Motor neuron (in vitro differentiated cells): ENCODE data around the gene AUTS2. TPM values are rescaled to one million over a fixed set of nuclear protein-coding genes. Genes with fewer than 3 reads are reported as not detected.

Source experiments
- ATAC-seq, 8 experiments: fragments of 200-7000 bp; cut with Tn5 transposase; replicated peaks in 6 of 8; 2 replicates each; pipeline ENCODE4 v1.8.0; 2021; ENCODE audit warnings: mild to moderate bottlenecking in 8 of 8, moderate library complexity in 8 of 8
- H3K27ac ChIP-seq, 2 donors: fragments of 250-450 bp; sonication (Bioruptor Pico); 2 replicates each; pipeline ENCODE4 v1.9.0; 2021; ENCODE audit warnings: antibody characterized with exemption in 2 of 2, mild to moderate bottlenecking in 2 of 2, moderate library complexity in 1 of 2
- H3K4me1 ChIP-seq, 2 donors: fragments of 250-450 bp; sonication (Bioruptor Pico); replicated peaks in 1 of 2; 2 replicates each; pipeline ENCODE4 v1.6.1; 2021; ENCODE audit warnings: antibody characterized with exemption in 2 of 2, mild to moderate bottlenecking in 2 of 2, moderate library complexity in 1 of 2
- H3K4me3 ChIP-seq, 5 donors: fragments of 250-450 bp; sonication (Bioruptor Pico); 2 replicates each; pipeline ENCODE4 v1.9.0; 2021; ENCODE audit warnings: antibody characterized with exemption in 5 of 5, mild to moderate bottlenecking in 5 of 5, moderate library complexity in 4 of 5
- WGBS, 10 experiments: fragments of 450-650 bp; shearing (Covaris generic); methylation state at CpG; one replicate each; pipeline ENCODE4 v1.0.0; 2022; 5-methylcytosine and 5-hydroxymethylcytosine counted together
- in situ Hi-C, 9 experiments: fragments of 400-800 bp; cut with MboI; loops; one replicate each; pipeline ENCODE4 v1.15.0; 2021; ENCODE audit warnings: low sequenced_read_pairs in 9 of 9, low pct_unique_long_range_greater_than_20kb in 2 of 9; ENCODE audit not compliant: unreplicated experiment in 9 of 9
- total RNA-seq, 8 experiments: library from RNA; unstranded; fragments of 300-600 nt; gene quantifications; 2 replicates each; pipeline versions ENCODE4 v1.2.3 to v1.2.4, GENCODE V29; 2022

The AUTS2 gene
- total RNA-seq, 8 experiments from 2014 or later: 0.49 to 68.6 (median 32.2) TPM

- H3K27ac ChIP-seq: no peak overlapping the region
- 61 to 100% (median 100%) methylated on average over 1 to 2 of the region's 2 CpGs; no CpG with 5 or more reads in 3 of the 10 experiments for WGBS, 10 experiments
- H3K4me3 ChIP-seq: no peak overlapping the region
- H3K4me1 ChIP-seq: peaks cover 8 to 10% of the 10 kb centered on the region in 2 donors
- no peak for ATAC-seq
- in situ Hi-C loops: no loop called here
Measured at GRCh38 chr7:70544016-70544415, 945.7 kb downstream of the AUTS2 start.

DNA sequence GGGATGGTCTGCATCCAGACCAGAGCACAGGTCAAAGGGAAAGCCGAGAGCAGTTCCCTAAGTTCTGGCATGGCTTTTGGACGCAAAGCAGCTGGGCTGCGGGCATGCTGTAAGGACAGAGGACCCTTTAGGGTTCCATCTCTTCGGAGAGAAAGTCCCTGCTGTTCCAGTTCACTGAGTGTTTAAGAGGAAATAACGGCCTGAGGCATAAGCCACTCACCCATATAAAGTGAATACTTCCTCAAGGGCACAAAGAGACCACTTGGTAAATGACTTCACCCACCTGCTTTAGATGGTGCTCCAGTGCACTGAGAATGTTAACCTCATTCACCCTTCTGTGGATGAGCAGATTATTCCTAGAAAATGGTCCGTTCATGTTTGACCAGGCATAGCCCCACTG is 946.9 kb downstream of the AUTS2 start:
- H3K4me3 ChIP-seq: no peak overlapping the region
- ATAC-seq: no peak
- 18 to 100% (median 87%) methylated on average over 1 to 6 of the region's 6 CpGs; no CpG with 5 or more reads in 2 of the 10 experiments for WGBS, 10 experiments
- H3K27ac ChIP-seq: no peak overlapping the region
- in situ Hi-C loops: no loop called here
- peaks cover 8 to 10% of the 10 kb centered on the region in 2 donors for H3K4me1 ChIP-seq

DNA sequence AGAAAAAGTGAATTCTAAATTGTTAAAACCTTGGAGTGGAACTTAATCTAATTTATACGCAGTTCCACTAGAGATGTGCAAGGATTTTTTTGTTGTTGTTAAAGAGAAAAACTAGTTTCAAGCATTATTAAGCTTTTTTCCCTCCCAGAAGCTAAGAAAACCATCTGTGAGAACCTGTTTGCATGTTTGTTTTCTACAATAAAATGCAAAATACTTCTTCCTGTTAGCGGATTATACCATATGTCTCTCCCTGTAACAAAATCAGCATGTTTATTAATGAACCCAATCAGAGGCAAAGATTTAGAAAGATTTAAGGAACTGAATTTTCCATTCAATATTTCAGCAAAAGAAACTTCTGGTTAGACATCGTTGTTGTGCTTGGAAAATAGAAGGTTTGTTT is 953.9 kb downstream of the AUTS2 start:
- H3K4me3 ChIP-seq: no peak overlapping the region
- WGBS, 10 experiments: 35 to 95% (median 76%) methylated on average over 1 to 3 of the region's 3 CpGs; no CpG with 5 or more reads in 2 of the 10 experiments
- peaks cover 0 to 1% of the 10 kb centered on the region in 2 donors for H3K4me1 ChIP-seq
- H3K27ac ChIP-seq: no peak overlapping the region
- ATAC-seq: no peak
- in situ Hi-C loops: no loop called here

DNA sequence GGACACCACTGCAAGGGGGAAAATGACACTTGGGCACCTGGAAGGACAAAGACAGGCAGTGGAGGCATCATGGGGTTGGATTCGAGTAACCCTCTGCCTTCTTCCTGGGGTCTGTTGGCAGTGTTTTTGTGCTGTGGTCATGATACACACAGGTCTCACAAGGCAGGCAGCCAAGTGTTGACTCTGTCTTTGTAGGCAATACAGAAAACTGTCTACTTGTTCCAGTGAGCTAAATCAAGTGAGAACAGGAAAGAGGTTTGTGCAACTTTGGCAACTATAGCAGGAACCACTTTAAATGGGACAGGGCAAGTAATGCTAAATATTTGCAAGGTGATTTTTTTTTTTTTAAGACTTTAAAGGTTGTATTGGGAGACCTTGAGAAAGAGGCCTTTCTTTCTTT is 955.1 kb downstream of the AUTS2 start:
- in situ Hi-C loops: no loop called here
- H3K4me1 ChIP-seq: peaks cover 0 to 9% of the 10 kb centered on the region in 2 donors
- WGBS, 10 experiments: 40 to 100% (median 87%) methylated on average over 1 of the region's 1 CpG; no CpG with 5 or more reads in 4 of the 10 experiments
- no peak overlapping the region for H3K27ac ChIP-seq
- no peak overlapping the region for H3K4me3 ChIP-seq
- ATAC-seq: peak in 2 of 8 experiments; percentile 28 to 77

- no peak overlapping the region for H3K4me3 ChIP-seq
- no peak for ATAC-seq
- in situ Hi-C loops: no loop called here
- 17 to 100% (median 86%) methylated on average over 1 of the region's 1 CpG; no CpG with 5 or more reads in 6 of the 10 experiments for WGBS, 10 experiments
- H3K27ac ChIP-seq: no peak overlapping the region
- H3K4me1 ChIP-seq: peaks cover 0 to 9% of the 10 kb centered on the region in 2 donors
Measured at GRCh38 chr7:70554646-70555045, 956.4 kb downstream of the AUTS2 start.

DNA sequence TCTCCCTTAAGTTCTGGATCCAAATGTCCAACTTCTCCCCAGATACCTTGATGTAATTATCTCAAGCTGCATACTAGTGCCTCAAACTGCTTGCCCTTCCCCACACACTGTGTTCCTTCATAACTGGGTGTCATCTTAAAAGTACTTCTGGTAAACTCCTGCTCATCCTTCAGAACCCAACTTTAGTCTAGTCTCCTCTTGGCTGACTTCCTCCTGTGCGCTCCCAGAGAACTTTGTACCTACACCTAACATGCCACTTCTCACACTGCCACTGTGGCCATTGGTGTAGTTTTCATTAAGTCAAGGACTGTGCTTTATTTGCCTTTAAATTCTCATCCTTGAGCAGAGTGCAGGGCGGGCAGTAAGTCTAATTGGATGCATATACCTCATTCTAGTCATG is 958.5 kb downstream of the AUTS2 start:
- H3K4me1 ChIP-seq: peaks cover 0 to 9% of the 10 kb centered on the region in 2 donors
- H3K4me3 ChIP-seq: no peak overlapping the region
- ATAC-seq: peak in 1 of 8 experiments; percentile 44
- no peak overlapping the region for H3K27ac ChIP-seq
- in situ Hi-C loops: no loop called here
- 0 to 100% (median 100%) methylated on average over 1 to 2 of the region's 2 CpGs; no CpG with 5 or more reads in 3 of the 10 experiments for WGBS, 10 experiments

GRCh38 chr7:70557338-70557737 is 959.1 kb downstream of the AUTS2 start:
- Histone ChIP-seq H3K4me3 (no peak overlapping the region), H3K27ac (no peak overlapping the region), H3K4me1 (peaks cover 0 to 9% of the 10 kb centered on the region in 2 donors)
- in situ Hi-C loops: no loop called here
- peak in 6 of 8 experiments; percentile 55 to 78 (median 66) for ATAC-seq
- WGBS, 10 experiments: 6 to 80% (median 68%) methylated on average over 1 to 4 of the region's 4 CpGs; no CpG with 5 or more reads in 6 of the 10 experiments

GRCh38 chr7:70559815-70560214 is 961.5 kb downstream of the AUTS2 start:
- WGBS, 10 experiments: 0 to 100% (median 81%) methylated on average over 1 to 3 of the region's 5 CpGs; no CpG with 5 or more reads in 1 of the 10 experiments
- no peak overlapping the region for H3K4me3 ChIP-seq
- H3K27ac ChIP-seq: no peak overlapping the region
- H3K4me1 ChIP-seq: peaks cover 0 to 15% of the 10 kb centered on the region in 2 donors
- in situ Hi-C loops: no loop called here
- peak in 1 of 8 experiments; percentile 29 for ATAC-seq

GRCh38 chr7:70563960-70564359 is 965.7 kb downstream of the AUTS2 start:
- Histone ChIP-seq H3K27ac (no peak overlapping the region), H3K4me1 (peaks cover 2 to 21% of the 10 kb centered on the region in 2 donors), H3K4me3 (no peak overlapping the region)
- ATAC-seq: no peak
- WGBS, 10 experiments: 13 to 94% (median 80%) methylated on average over 1 to 2 of the region's 2 CpGs; no CpG with 5 or more reads in 1 of the 10 experiments
- in situ Hi-C loops: no loop called here

GRCh38 chr7:70565721-70566370 is 967.6 kb downstream of the AUTS2 start:
- in situ Hi-C loops: no loop called here
- H3K27ac ChIP-seq: no peak overlapping the region
- 0 to 100% (median 86%) methylated on average over 1 to 3 of the region's 4 CpGs; no CpG with 5 or more reads in 1 of the 10 experiments for WGBS, 10 experiments
- no peak for ATAC-seq
- H3K4me3 ChIP-seq: no peak overlapping the region
- H3K4me1 ChIP-seq: peaks cover 8 to 34% of the 10 kb centered on the region in 2 donors

DNA sequence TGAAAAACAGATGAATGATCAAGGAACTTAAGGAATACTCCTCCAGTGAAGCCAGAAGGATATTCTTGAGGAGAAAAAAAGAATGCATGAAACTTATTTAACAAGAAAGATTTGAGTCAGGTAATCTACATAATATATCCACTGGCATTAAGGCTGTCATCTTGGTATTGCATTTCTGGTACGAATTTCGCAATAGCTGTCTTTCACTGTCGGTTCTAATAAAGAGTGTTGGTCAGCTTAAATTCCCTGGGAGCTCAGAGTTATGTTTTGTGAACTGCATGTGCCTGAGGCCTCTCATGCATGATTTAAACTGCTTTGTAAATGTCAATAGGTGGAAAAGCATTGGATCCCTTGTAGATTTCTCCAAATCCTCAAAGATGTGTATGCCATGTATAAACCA is 968.4 kb downstream of the AUTS2 start:
- ATAC-seq: peak in 2 of 8 experiments; percentile 21 to 61
- Histone ChIP-seq H3K4me3 (no peak overlapping the region), H3K4me1 (peaks cover 13 to 42% of the 10 kb centered on the region in 2 donors), H3K27ac (no peak overlapping the region)
- in situ Hi-C loops: no loop called here
- WGBS, 10 experiments: 20 to 100% (median 82%) methylated on average over 1 to 3 of the region's 3 CpGs; no CpG with 5 or more reads in 2 of the 10 experiments

- in situ Hi-C loops: no loop called here
- WGBS, 10 experiments: 20 to 88% (median 68%) methylated on average over 1 to 8 of the region's 8 CpGs
- Histone ChIP-seq H3K27ac (no peak overlapping the region), H3K4me3 (no peak overlapping the region), H3K4me1 (peaks cover 30 to 61% of the 10 kb centered on the region in 2 donors)
- peak in 3 of 8 experiments; percentile 9 to 38 (median 11) for ATAC-seq
Measured at GRCh38 chr7:70568674-70569334, 970.5 kb downstream of the AUTS2 start.

DNA sequence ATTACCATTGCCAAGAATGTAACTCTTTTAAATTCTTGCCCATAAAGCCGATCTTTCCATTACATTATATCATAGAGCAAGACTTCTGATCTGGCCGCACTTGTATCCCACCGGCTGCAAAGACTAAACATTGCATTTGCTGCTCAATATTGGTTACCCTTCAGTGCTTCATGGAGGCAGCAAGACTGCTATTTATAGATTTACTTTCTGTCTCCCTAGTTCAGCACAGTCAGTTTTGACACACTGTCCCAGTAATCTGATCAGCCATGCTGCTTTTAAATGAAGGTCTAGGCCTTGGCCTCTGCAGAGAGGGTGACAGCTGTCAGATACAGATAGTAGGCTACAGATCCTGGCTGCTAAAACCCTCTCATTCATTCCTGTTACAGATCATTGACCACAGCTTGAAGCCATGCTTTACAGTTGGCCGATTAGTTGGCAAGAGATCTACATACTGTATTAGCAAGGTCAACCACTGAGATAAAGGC is 971.1 kb downstream of the AUTS2 start:
- Histone ChIP-seq H3K4me1 (peaks cover 35 to 63% of the 10 kb centered on the region in 2 donors), H3K4me3 (no peak overlapping the region), H3K27ac (no peak overlapping the region)
- in situ Hi-C loops: no loop called here
- ATAC-seq: no peak
- 43 to 100% (median 92%) methylated on average over 1 to 4 of the region's 4 CpGs; no CpG with 5 or more reads in 2 of the 10 experiments for WGBS, 10 experiments
